Smooth muscle cell of trachea (primary cell): ENCODE measurements around the gene ARID4A. TPM values are rescaled to one million over a fixed set of nuclear protein-coding genes. Genes with fewer than 3 reads are reported as not detected.

Source experiments
- total RNA-seq: library from RNA; depleted of rRNA; stranded (reverse); fragments of >200 nt; gene quantifications from 2 replicates; pipeline ENCODE4 v1.2.1, GENCODE V29; 2014

The ARID4A gene
- 12.4 and 16.4 TPM in 2 replicates for total RNA-seq

GRCh38 chr14:58298477-58299400, at the start of gene ARID4A:
ARID4A (plus strand) TSS chr14:58298555; CDS start chr14:58299855, 1,300 bp downstream.

GRCh38 chr14:58395812-58396788, 97.7 kb downstream of the ARID4A start, which contains the start of gene TOMM20L:
TOMM20L (plus strand) TSS chr14:58395930; CDS start chr14:58395958, 28 bp downstream.

Other genes starting within 250 kb of the ARID4A start
- gene ARMH4, start 146.3 kb upstream of the ARID4A start, total RNA-seq = 5.5 and 5.8 TPM in 2 replicates
- 56.6 and 60.0 TPM in 2 replicates for gene ACTR10, start 98.4 kb upstream of the ARID4A start, total RNA-seq
- 68.5 and 146 TPM in 2 replicates for gene PSMA3, start 53.7 kb upstream of the ARID4A start, total RNA-seq
- not detected in 2 replicates for gene TOMM20L, start 97.4 kb downstream of the ARID4A start, total RNA-seq
- 20.4 and 26.6 TPM in 2 replicates for gene TIMM9, start 129.0 kb downstream of the ARID4A start, total RNA-seq
- gene KIAA0586, start 129.2 kb downstream of the ARID4A start, total RNA-seq = 18.4 and 47.0 TPM in 2 replicates